PC-9 (cell line): Measurements from ENCODE around the gene PCLO. TPM values are rescaled to one million over a fixed set of nuclear protein-coding genes. Genes with fewer than 3 reads are reported as not detected.

ENCODE experiments used
- BruUV-seq: library from RNA; stranded (reverse); fragments of 400-500 nt; replicated peaks from 2 replicates; lab custom pipeline; 2021; lab: Mats Ljungman, UMichigan
- CTCF ChIA-PET: fragments of 300-600 bp; sonication (Branson Sonifier 250); formaldehyde crosslinking; loops from one replicate; lab custom pipeline; 2022; ENCODE audit warnings: antibody characterized with exemption; lab: Charles Lee
- POLR2A ChIA-PET: fragments of 300-600 bp; sonication (Branson Sonifier 250); formaldehyde crosslinking; loops from one replicate; lab custom pipeline; 2022; ENCODE audit warnings: antibody characterized with exemption; ENCODE audit not compliant: unreplicated experiment; lab: Charles Lee
- DNase-seq, 2 experiments: peaks; one replicate each; pipeline versions ENCODE4 v3.0.0 to v3.0.0-alpha.2; 2015 to 2022; ENCODE audit warnings: mixed read lengths in 1 of 2
- H2AFZ ChIP-seq: fragments of 200-600 bp; sonication (generic); 2 replicates; pipeline ENCODE4 v1.8.1; 2017; ENCODE audit warnings: antibody characterized with exemption
- H3F3A ChIP-seq: fragments of 200-600 bp; sonication (generic); 2 replicates; pipeline ENCODE4 v1.8.1; 2017; ENCODE audit warnings: antibody characterized with exemption, mild to moderate bottlenecking, low read depth; ENCODE audit not compliant: insufficient read depth
- H3K27ac ChIP-seq: fragments of 200-600 bp; sonication (generic); 2 replicates; pipeline ENCODE4 v1.6.1; 2016; ENCODE audit warnings: mixed run types
- H3K27me3 ChIP-seq: fragments of 200-600 bp; sonication (generic); 2 replicates; pipeline ENCODE4 v1.6.1; 2016; ENCODE audit warnings: low read depth, mixed run types; ENCODE audit not compliant: insufficient read depth
- H3K36me3 ChIP-seq: fragments of 200-600 bp; sonication (generic); 2 replicates; pipeline ENCODE4 v1.6.1; 2016; ENCODE audit warnings: low read depth, mixed run types
- H3K4me1 ChIP-seq: fragments of 200-600 bp; sonication (generic); replicated peaks from 2 replicates; pipeline ENCODE4 v1.6.1; 2016; ENCODE audit warnings: mixed run types; ENCODE audit not compliant: insufficient read depth
- H3K4me2 ChIP-seq: fragments of 200-600 bp; sonication (generic); 2 replicates; pipeline ENCODE4 v1.6.1; 2017; ENCODE audit warnings: mixed run types
- H3K4me3 ChIP-seq: fragments of 200-600 bp; sonication (generic); 2 replicates; pipeline ENCODE4 v1.6.1; 2016; ENCODE audit warnings: mixed run types
- H3K79me2 ChIP-seq: fragments of 200-600 bp; sonication (generic); 2 replicates; pipeline ENCODE4 v1.6.1; 2017; ENCODE audit warnings: low read depth, mixed run types
- H3K9me2 ChIP-seq: fragments of 200-600 bp; sonication (generic); 2 replicates; pipeline ENCODE4 v1.8.1; 2017; ENCODE audit warnings: mild to moderate bottlenecking; ENCODE audit not compliant: insufficient read depth
- H3K9me3 ChIP-seq: fragments of 200-600 bp; sonication (generic); 2 replicates; pipeline ENCODE4 v1.8.1; 2016; ENCODE audit warnings: low read depth; ENCODE audit not compliant: insufficient read depth
- H4K20me1 ChIP-seq: fragments of 200-600 bp; sonication (generic); 2 replicates; pipeline ENCODE4 v1.8.1; 2017; ENCODE audit not compliant: insufficient read depth
- CTCF ChIP-seq: fragments of 200-600 bp; sonication (generic); conservative IDR thresholded peaks from 2 replicates; pipeline ENCODE4 v1.6.1; 2017; ENCODE audit warnings: mixed run types, antibody characterized with exemption, mild to moderate bottlenecking, moderate library complexity
- EZH2 ChIP-seq: fragments of 200-600 bp; sonication (generic); IDR thresholded peaks from 2 replicates; pipeline ENCODE4 v1.8.0; 2017; ENCODE audit warnings: antibody characterized with exemption, low read depth
- intact Hi-C: fragments of 100-400 bp; cut with micrococcal nuclease; formaldehyde crosslinking; loops from one replicate; pipeline ENCODE4 v1.10.0; 2022; ENCODE audit not compliant: unreplicated experiment
- total RNA-seq: library from RNA; stranded (reverse); gene quantifications from 2 replicates; pipeline ENCODE4 v1.2.3, GENCODE V29; 2021

Gene PCLO
- total RNA-seq, 1 experiment from 2014 or later = 4.0 TPM

- Histone ChIP-seq H3K27me3 (no peaks in the 10 kb centered on the region), H3F3A (no peaks in the 10 kb centered on the region), H3K27ac (no peak overlapping the region), H3K4me2 (no peak overlapping the region), H3K4me3 (no peak overlapping the region), H3K79me2 (no peaks in the 10 kb centered on the region), H3K36me3 (no peaks in the 10 kb centered on the region), H3K4me1 (no peaks in the 10 kb centered on the region; the same call in 1 of the 2 replicates), H2AFZ (no peak overlapping the region; the same call in 1 of the 2 replicates), H3K9me3 (no peaks in the 10 kb centered on the region), H3K9me2 (no peaks in the 10 kb centered on the region), H4K20me1 (no peaks in the 10 kb centered on the region)
- no peak for DNase-seq
- TF ChIP-seq EZH2 (no peak), CTCF (no peak)
- intact Hi-C loops = no loop called here
- no TSS peak for BruUV-seq
- ChIA-PET CTCF (interaction anchor here (0.6 kb wide), 1 partner anchor 161 kb away, joined by 3 read pairs; no protein-coding TSS in a partner anchor), POLR2A (no interaction called here)
Observed at GRCh38 chr7:82723411-82723810, 439.3 kb downstream of the PCLO start.

- Histone ChIP-seq H3K9me2 (no peaks in the 10 kb centered on the region), H3K27ac (no peak overlapping the region), H3K4me2 (no peak overlapping the region), H2AFZ (no peak overlapping the region; the same call in 1 of the 2 replicates), H3K79me2 (no peaks in the 10 kb centered on the region), H3K27me3 (no peaks in the 10 kb centered on the region), H3K9me3 (no peaks in the 10 kb centered on the region), H3K4me1 (no peaks in the 10 kb centered on the region; the same call in 1 of the 2 replicates), H3K4me3 (no peak overlapping the region), H3F3A (no peaks in the 10 kb centered on the region), H3K36me3 (no peaks in the 10 kb centered on the region), H4K20me1 (no peaks in the 10 kb centered on the region)
- ChIA-PET CTCF (interaction anchor here (0.6 kb wide), 1 partner anchor 160 kb away, joined by 3 read pairs; no protein-coding TSS in a partner anchor), POLR2A (no interaction called here)
- TF ChIP-seq CTCF (no peak), EZH2 (no peak)
- BruUV-seq = no TSS peak
- intact Hi-C loops = no loop called here
- DNase-seq = no peak
Observed at GRCh38 chr7:82722946-82723345, 439.7 kb downstream of the PCLO start.

GRCh38 chr7:82715344-82715743 is 447.3 kb downstream of the PCLO start:
- Histone ChIP-seq H3K4me1 (no peaks in the 10 kb centered on the region), H3F3A (no peaks in the 10 kb centered on the region), H3K9me3 (no peaks in the 10 kb centered on the region), H3K4me2 (no peak overlapping the region), H3K79me2 (no peaks in the 10 kb centered on the region), H4K20me1 (no peaks in the 10 kb centered on the region), H3K9me2 (no peaks in the 10 kb centered on the region), H3K27ac (no peak overlapping the region), H3K36me3 (no peaks in the 10 kb centered on the region), H2AFZ (no peak overlapping the region), H3K27me3 (no peaks in the 10 kb centered on the region), H3K4me3 (no peak overlapping the region)
- BruUV-seq = no TSS peak
- ChIA-PET CTCF (no interaction called here), POLR2A (no interaction called here)
- TF ChIP-seq CTCF = no peak
- DNase-seq = no peak
- intact Hi-C loops = no loop called here
